GM19328 (cell line): ENCODE measurements around the gene UBAP1.
"Not testable (repeated sequence)": the region's sequence is repeated elsewhere in the genome, so short reads cannot be mapped to it uniquely, and the experiment has no call there.

Experiments used
- ATAC-seq: cut with Tn5 transposase; IDR thresholded peaks from one replicate; pipeline ENCODE4 v1.9.1; 2021; ENCODE audit warnings: mild to moderate bottlenecking, moderate library complexity; ENCODE audit not compliant: unreplicated experiment

The UBAP1 gene

DNA sequence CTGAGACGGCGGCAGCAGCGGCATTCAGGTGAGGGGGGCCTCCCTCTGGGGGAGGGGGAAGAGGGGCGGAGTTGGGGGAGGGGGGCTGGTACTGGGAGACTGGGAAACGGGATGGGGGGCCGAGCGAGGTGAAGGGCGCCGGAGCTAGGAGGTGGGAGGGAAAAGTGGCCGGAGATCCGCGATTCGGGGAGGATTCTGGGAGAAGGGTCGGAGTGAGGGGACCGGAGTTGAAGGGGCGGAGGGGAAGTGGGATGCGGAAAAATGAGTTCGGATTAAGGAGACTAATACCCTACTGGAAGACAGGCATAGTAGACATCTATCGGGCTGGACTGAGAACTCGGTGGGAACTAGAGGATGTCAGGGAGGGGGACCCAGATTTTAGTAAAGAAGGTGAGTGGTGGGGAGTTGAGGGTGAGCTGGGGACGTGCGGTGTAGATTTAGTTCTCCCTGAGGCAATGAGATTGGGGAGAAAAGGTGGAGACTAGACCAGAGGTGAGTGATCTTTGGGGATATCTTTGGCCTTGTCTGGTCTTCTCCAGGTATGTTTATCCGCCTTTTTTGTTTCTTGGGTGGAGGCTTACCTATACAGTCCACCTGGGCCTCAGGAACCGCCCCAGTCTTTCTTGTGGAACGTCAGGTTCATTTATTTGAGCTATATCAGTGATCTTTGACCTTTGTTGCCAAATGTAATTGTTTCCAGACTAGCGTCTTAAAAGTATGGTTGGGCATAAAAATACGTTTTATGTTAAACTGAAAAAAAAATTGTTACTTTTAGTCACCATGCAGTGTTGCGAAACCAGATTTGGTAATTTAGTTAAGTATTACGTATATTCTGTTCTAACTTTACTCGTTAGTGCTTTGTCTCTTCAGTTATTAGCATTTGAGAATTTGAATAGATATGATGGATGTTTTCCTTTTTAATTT is 632 bp downstream of the UBAP1 start:
- no peak for ATAC-seq

GRCh38 chr9:34185778-34186551 is 7.1 kb downstream of the UBAP1 start:
- no peak for ATAC-seq

DNA sequence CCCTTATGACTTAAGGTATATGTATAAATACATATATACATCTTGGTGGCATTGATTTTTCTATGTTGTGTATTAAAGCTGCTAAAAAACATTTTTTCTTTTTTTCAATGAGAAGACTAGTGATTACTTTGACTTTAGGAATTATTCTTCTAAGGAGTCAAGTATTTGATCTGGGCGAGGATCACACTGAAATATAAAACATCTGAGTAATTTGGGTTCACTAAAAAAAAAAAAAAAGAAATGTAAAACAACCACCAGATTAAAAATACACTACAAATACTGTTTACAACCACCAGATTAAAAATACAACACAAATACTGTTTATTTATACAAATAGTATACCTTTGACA is 9.0 kb downstream of the UBAP1 start:
- ATAC-seq = no peak

DNA sequence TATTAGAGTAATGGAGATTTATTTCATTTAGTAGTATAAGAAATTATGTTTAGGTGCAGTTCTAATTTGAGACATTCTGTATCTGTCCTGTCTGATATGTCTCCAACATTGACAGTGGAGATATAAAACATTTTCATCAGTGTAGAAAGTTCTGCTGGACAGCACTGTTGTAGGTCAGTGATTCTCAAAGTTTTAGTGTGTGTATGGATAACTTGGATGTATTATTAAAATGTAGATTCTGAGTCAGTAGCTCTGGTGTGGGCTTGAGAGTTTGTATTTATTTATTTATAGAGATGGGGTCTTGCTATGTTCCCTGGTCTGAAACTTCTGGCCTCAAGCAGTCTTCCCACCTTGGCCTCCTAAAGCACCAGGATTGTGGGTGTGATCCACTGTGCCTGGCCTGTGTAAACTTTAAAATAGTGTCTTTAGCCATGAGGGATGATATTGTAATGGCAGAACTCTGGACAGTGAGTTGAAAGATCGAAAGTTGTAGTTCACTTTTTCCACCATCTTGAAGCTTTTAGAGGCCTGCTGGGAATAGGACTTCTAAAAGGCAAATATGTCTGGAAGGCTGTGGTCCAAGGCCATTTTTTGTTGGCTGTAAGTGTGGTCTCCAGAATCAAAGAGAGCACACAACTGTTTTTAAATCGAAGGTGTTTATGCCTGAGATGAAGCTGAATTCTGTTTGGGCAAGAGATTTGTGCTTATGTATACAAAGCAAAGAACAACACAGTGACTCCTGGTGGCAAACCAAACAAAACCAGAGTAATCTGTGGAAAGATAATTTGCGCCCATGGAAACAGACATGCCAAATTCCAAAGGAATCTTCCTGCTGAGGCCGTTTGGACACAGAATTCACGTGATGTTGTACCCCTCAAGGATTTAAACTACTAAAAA is 12.4 kb downstream of the UBAP1 start:
- no peak for ATAC-seq

DNA sequence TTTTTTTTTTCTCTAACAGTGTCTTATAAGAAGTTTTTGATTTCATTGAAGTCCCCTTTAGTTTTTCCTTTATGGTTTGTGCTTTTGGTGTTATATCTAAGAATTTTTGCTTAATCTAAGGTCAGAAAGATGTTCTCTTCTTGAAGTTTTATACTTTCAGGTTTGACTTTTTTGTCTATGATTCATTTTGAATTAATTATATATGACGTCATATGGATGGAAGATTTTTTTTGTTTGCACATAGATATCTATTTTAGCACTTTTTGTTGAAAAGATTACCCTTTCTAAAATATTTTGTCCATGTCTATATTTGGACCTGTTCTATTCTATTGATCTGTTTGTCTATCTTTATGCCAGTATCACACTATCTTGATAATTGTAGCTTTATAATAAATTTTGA is 16.3 kb downstream of the UBAP1 start:
- no peak for ATAC-seq

DNA sequence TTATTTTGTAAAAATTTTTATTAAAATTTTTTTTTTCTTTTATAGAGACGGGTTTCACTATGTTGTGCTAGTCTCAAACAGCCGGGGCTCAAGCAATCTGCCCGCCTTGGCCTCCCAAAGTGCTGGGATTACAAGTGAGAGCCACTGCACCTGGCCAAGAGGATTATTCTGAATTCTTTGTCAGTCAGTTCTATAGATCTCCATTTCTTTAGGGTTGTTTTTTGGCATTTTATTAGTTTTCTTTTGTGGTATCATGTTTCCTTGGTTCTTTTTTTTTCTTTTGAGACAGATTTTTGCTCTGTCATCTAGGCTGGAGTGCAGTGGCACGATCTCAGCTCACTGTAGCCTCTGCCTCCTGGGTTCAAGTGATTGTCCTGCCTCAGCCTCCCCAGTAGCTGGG is 18.4 kb downstream of the UBAP1 start:
- not testable (repeated sequence) for ATAC-seq

DNA sequence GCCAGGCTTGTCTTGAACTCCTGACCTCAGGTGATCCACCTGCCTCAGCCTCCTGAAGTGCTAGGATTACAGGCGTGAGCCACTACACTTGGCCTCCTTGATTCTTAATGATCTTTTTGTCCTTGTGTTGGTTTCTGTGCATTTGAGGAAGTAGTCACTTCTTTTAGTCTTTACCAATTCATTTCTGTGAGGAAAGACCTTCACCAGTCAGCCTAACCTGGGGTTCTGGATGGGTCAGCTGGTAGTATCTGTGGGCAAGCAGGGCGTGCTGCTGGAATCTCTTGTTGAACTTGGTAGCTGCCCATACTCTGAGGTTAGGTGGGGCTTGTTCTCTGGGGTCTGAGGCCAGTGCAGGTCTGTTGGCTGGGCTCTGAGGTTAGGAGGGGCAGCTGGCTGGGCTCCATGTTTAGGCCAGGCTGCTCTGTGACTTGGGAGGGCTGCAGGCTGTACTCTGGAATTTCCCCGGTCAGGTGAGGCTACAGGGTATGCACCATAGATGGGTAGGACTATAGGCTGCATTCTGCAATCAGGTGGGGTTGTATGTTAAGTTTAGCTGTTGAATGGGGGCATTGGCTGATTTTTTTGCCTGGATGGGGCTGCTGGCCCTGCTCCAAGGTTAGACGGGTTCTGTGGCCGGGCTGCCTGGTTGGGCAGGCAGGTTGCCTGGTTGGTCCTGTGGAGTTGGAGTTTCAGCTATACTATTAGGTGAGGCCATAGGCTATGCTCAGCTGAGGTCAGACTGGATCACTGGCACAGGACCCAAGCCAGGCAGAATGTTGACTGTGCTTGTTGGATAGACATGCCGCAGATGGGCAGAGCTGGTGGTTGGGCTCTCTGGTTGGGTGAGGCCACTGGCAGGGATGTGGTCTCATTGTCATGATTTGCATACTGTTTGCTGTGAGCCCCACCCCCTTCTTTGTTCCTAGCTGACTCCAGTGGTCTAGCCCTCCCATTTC is 19.2 kb downstream of the UBAP1 start:
- no peak for ATAC-seq

DNA sequence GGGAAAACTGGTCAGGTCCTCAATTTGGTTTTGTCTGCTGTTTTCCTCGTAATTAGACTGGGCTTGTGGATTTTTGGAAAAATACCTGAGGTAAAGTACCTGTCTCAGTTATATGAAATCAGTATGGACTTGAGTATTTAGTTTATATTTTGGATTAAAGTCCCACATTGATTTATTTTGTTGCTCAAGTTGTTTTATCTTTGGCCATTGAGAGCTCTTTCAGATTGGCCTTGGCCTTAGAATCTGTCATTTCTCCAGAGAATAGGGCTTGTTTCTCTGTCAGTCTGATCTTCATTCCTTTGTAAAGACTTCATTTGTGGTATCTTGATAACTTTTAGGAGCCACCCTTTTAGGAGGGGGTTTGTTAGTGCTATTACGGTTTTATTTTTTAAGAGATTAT is 21.2 kb downstream of the UBAP1 start:
- ATAC-seq = no peak

GRCh38 chr9:34203275-34203991 is 24.6 kb downstream of the UBAP1 start:
- no peak for ATAC-seq

DNA sequence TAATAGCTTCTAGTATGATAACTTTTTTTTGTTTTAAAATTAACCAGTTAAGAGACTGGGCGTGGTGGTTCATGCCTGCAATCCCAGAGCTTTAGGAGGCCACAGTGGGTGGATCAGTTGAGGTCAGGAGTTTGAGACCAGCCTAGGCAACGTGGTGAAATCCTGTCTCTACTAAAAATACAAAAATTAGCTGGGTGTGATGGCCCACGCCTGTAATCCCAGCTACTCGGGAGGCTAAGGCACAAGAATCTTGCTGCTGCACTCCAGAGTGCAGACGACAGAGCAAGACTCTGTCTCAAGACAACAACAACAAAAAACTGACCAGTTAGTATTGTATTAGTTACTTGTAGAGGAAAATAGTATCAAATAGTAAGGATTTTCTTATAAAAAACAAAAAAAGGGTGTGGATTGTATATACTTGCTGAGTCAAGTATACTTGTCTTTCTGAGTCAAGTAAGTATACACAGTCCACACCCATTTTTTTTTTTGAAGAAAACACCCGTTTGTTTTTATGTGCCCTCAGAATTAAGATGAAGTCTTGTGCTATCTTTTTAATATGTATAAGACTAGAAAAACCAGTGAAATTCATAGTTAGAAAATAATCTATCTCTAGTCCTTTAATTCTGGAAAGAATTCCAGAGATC is 25.3 kb downstream of the UBAP1 start:
- ATAC-seq = no peak

GRCh38 chr9:34205102-34205501 is 26.3 kb downstream of the UBAP1 start:
- ATAC-seq = no peak

DNA sequence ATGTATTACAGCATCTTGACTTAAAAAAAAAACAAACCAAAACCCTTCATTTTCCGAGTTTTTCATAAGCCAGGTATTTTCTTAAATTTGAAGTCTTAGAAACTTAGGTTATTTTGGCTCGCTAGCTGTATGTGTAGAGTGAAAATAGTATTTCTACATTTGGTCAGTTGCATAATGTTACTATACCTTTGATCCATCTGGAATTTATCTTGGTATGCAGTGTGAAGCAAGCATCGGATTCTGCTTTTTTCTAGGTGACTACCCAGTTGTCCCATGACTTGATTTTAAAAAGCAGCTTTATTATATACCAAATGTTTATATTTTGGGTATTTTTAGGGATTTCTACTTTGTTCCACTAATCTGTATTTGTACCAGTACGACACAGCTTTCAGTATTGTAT is 27.7 kb downstream of the UBAP1 start:
- no peak for ATAC-seq

DNA sequence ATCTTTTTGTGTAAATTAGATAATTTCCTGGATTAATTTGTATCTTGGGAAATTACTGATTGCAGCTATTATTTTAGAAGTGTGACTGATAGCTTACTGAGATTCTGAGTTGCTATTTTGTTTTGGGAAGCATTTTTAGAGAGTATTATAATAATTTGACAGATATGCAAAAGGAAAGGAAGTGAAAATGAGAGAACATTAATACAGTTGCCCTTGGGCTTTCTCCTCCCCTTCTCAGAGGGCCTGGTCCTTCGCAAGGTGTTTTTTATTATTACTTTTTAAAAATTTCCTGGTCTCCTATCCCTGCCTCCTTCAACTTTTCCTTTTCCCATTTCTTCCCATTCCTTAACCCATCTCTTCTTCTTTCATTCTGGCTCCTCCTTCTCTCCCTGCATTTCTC is 32.6 kb downstream of the UBAP1 start:
- ATAC-seq = no peak

GRCh38 chr9:34214354-34215000 is 35.6 kb downstream of the UBAP1 start:
- ATAC-seq = not testable (repeated sequence)

DNA sequence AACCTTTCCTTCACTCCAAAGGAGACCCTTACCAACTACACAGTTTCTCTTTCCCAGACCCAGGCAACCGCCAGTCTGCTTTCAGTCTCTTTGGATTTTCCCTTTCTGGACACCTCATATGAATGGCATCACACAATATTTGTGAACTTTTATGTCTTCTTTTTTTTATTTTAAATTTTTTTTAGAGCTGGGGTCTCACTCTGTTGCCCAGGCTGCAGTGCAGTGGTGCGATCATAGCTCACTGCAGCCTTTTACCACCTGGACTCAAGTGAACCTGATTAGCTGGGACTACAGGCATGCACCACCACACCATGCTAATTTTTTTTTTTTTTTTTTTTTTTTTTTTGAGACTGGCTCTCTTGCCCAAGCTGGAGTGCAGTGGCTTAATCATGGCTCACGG is 37.5 kb downstream of the UBAP1 start:
- ATAC-seq = no peak

GRCh38 chr9:34217015-34217414 is 38.2 kb downstream of the UBAP1 start:
- not testable (repeated sequence) for ATAC-seq

GRCh38 chr9:34218446-34218845 is 39.6 kb downstream of the UBAP1 start:
- ATAC-seq = no peak

DNA sequence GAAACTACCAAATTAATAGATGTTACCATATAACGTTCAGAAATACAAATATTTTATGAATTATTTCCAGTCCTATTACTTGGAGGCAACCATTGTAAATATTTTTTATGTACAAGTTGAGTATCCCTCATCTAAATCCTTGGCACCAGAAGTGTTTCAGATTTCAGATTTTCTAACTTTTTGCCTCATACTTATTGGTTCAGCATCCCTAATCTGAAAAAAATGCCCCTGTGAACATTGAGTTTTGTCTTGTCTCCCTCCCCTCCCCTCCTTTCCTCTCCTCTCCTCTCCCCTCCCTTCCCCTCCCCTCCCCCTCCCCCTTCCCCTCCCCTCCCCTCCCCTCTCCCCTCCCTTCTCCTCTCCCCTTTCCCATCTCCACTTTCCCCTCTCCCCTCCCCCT is 40.6 kb downstream of the UBAP1 start:
- ATAC-seq = no peak
